ENCODE results near the gene ROBO3. TPM values are rescaled to one million over a fixed set of nuclear protein-coding genes. Genes with fewer than 3 reads are reported as not detected.

The ROBO3 gene
- total RNA-seq, 1 experiment from 2014 or later: 6.6 TPM

DNA sequence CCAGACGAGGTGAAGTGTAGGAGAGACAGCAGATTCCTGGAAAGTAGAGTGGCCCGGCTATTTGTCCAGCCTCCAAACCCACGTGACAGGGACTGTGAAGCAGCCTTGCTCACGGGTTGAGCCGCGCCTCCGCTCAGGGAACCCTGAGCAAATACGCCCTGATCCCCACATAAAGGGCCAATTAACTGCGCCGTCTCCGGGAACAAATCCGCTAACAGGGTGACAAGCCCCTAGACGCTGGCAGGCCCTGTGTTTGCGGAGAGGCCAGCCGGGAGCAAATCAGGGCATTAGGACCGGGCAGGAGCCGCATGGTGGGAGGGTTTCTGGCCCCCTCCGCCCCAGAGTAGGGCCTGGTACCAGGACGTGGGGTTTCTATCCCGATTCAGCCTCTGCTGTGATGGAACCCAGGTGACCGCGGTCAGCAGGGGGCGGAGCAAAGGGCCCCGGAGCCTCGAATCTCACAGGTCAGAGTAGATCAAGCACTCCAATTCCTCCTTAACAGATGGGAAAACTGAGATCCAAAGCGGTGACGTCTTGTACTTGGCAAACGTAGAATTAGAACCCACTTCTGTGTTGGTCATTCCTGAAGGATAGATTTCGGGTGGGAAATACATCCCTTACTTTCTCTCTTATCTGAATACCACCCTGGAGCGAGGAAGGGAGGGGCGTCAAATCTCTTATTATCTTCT lies 2.0 kb upstream of the ROBO3 start:
- H2AFZ ChIP-seq (ENCODE audit: low read length): no peak overlapping the region
- H4K20me1 ChIP-seq (ENCODE audit: insufficient read depth, low read depth, low read length): no peaks in the 10 kb centered on the region
- no peaks in the 10 kb centered on the region for H3K79me2 ChIP-seq (ENCODE audit: low read length)
- no peaks in the 10 kb centered on the region for H3K4me1 ChIP-seq (ENCODE audit: low read length)
- H3K4me3 ChIP-seq (ENCODE audit: low read length): no peak overlapping the region
- no peaks in the 10 kb centered on the region for H3K27me3 ChIP-seq (ENCODE audit: low read length)
- H3K4me2 ChIP-seq (ENCODE audit: low read depth, low read length, poor library complexity, severe bottlenecking): no peak overlapping the region
- no peaks in the 10 kb centered on the region for H3K36me3 ChIP-seq (ENCODE audit: insufficient read depth, low read length)
- DNase-seq: no peak
- H3K9ac ChIP-seq (ENCODE audit: low read length): no peak overlapping the region
- H3K9me2 ChIP-seq (replicated peaks; ENCODE audit: insufficient read depth, low read length): no peaks in the 10 kb centered on the region
- no peaks in the 10 kb centered on the region for H3K9me3 ChIP-seq (ENCODE audit: low read length)
- no peak overlapping the region for H3K27ac ChIP-seq (ENCODE audit: low read length)

DNA sequence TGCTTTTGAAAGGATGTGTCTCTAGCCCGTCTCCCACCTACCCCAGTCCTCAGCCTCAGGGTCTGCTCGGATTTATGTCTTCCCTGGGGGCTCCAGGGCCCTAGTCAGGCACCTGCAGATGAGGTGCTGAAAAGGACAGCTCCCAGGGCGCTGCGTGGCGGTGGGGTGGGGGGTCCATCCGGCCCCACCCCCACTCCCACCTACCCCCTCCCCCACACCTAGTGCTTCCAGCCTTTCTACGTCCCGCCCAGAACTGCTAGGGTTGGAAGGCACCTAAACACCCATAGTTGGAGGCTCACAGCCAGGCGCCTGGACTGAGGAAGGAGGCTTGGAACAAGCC lies 1.4 kb upstream of the ROBO3 start:
- H3K27me3 ChIP-seq (ENCODE audit: low read length): no peaks in the 10 kb centered on the region
- H3K27ac ChIP-seq (ENCODE audit: low read length): no peak overlapping the region
- DNase-seq: no peak

DNA sequence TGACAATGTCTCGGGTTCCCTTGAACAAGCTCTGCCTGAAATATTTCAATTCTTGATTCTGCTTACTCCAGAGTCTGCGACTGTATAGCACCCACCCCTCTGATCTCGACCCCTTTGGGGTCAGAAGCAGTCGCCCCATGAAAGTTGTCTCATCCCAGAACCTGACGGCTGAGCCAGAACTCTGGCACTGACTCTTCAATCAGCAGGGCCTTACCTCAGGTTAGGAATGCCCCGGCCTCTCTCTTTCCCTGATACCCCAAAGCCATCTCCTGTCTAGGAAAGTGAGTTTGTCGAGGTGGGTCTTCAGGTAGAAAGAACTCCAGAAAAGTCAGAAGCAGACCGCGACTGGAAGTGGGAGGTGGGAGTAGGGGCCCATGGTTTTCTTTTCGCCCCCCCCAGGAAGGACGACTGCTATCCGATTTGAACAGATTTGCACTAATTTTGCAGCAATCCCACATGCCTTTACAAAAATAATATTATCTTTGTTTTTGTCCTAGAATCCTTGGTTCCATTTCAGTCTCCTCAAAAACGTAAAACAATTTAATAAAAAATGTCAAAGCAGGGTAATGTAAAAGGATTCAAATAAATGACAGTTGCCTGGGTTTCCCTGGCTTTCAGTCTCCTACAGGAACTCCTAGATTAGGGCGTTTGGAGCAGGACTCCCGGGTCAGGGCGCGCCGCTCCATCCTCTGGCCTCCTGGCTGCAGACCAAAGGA lies 898 bp upstream of the ROBO3 start:
- Histone ChIP-seq H3K4me1 (ENCODE audit: low read length) (no peaks in the 10 kb centered on the region), H4K20me1 (ENCODE audit: insufficient read depth, low read depth, low read length) (no peaks in the 10 kb centered on the region), H3K4me3 (ENCODE audit: low read length) (no peak overlapping the region), H3K4me2 (ENCODE audit: low read depth, low read length, poor library complexity, severe bottlenecking) (no peak overlapping the region), H3K9me3 (ENCODE audit: low read length) (no peaks in the 10 kb centered on the region), H2AFZ (ENCODE audit: low read length) (no peak overlapping the region), H3K27ac (ENCODE audit: low read length) (no peak overlapping the region), H3K79me2 (ENCODE audit: low read length) (no peaks in the 10 kb centered on the region), H3K36me3 (ENCODE audit: insufficient read depth, low read length) (no peaks in the 10 kb centered on the region), H3K9ac (ENCODE audit: low read length) (no peak overlapping the region), H3K9me2 (replicated peaks; ENCODE audit: insufficient read depth, low read length) (no peaks in the 10 kb centered on the region), H3K27me3 (ENCODE audit: low read length) (no peaks in the 10 kb centered on the region)
- DNase-seq: no peak

More for the DNA sequence above, 1.4 kb upstream of the ROBO3 start:
- H3K4me1 ChIP-seq (ENCODE audit: low read length): no peaks in the 10 kb centered on the region
- H3K4me3 ChIP-seq (ENCODE audit: low read length): no peak overlapping the region
- H4K20me1 ChIP-seq (ENCODE audit: insufficient read depth, low read depth, low read length): no peaks in the 10 kb centered on the region
- no peak overlapping the region for H2AFZ ChIP-seq (ENCODE audit: low read length)
- no peaks in the 10 kb centered on the region for H3K9me3 ChIP-seq (ENCODE audit: low read length)
- no peak overlapping the region for H3K9ac ChIP-seq (ENCODE audit: low read length)
- no peaks in the 10 kb centered on the region for H3K9me2 ChIP-seq (replicated peaks; ENCODE audit: insufficient read depth, low read length)
- H3K36me3 ChIP-seq (ENCODE audit: insufficient read depth, low read length): no peaks in the 10 kb centered on the region
- no peaks in the 10 kb centered on the region for H3K79me2 ChIP-seq (ENCODE audit: low read length)
- H3K4me2 ChIP-seq (ENCODE audit: low read depth, low read length, poor library complexity, severe bottlenecking): no peak overlapping the region

GRCh38 chr11:124864892-124865180 lies 396 bp upstream of the ROBO3 start:
- Histone ChIP-seq H3K79me2 (ENCODE audit: low read length) (no peaks in the 10 kb centered on the region), H3K36me3 (ENCODE audit: insufficient read depth, low read length) (no peaks in the 10 kb centered on the region), H3K9ac (ENCODE audit: low read length) (no peak overlapping the region), H3K27me3 (ENCODE audit: low read length) (no peaks in the 10 kb centered on the region), H3K9me2 (replicated peaks; ENCODE audit: insufficient read depth, low read length) (no peaks in the 10 kb centered on the region), H2AFZ (ENCODE audit: low read length) (no peak overlapping the region), H3K4me1 (ENCODE audit: low read length) (no peaks in the 10 kb centered on the region), H3K9me3 (ENCODE audit: low read length) (no peaks in the 10 kb centered on the region), H3K4me3 (ENCODE audit: low read length) (no peak overlapping the region), H3K4me2 (ENCODE audit: low read depth, low read length, poor library complexity, severe bottlenecking) (no peak overlapping the region), H3K27ac (ENCODE audit: low read length) (no peak overlapping the region), H4K20me1 (ENCODE audit: insufficient read depth, low read depth, low read length) (no peaks in the 10 kb centered on the region)
- no peak for DNase-seq

- Histone ChIP-seq H3K79me2 (ENCODE audit: low read length) (no peaks in the 10 kb centered on the region), H3K9me3 (ENCODE audit: low read length) (no peaks in the 10 kb centered on the region), H3K9ac (ENCODE audit: low read length) (no peak overlapping the region), H3K4me3 (ENCODE audit: low read length) (no peak overlapping the region), H3K27ac (ENCODE audit: low read length) (no peak overlapping the region), H3K9me2 (replicated peaks; ENCODE audit: insufficient read depth, low read length) (no peaks in the 10 kb centered on the region), H3K36me3 (ENCODE audit: insufficient read depth, low read length) (no peaks in the 10 kb centered on the region), H3K4me2 (ENCODE audit: low read depth, low read length, poor library complexity, severe bottlenecking) (no peak overlapping the region), H4K20me1 (ENCODE audit: insufficient read depth, low read depth, low read length) (no peaks in the 10 kb centered on the region), H3K4me1 (ENCODE audit: low read length) (no peaks in the 10 kb centered on the region), H3K27me3 (ENCODE audit: low read length) (no peaks in the 10 kb centered on the region), H2AFZ (ENCODE audit: low read length) (no peak overlapping the region)
- DNase-seq: no peak
These were observed 945 bp downstream of the ROBO3 start for GRCh38 chr11:124865902-124866851.

GRCh38 chr11:124867700-124868099 lies 2.5 kb downstream of the ROBO3 start:
- no peak overlapping the region for H3K27ac ChIP-seq (ENCODE audit: low read length)
- no peaks in the 10 kb centered on the region for H3K4me1 ChIP-seq (ENCODE audit: low read length)
- H3K9ac ChIP-seq (ENCODE audit: low read length): no peak overlapping the region
- H4K20me1 ChIP-seq (ENCODE audit: insufficient read depth, low read depth, low read length): no peaks in the 10 kb centered on the region
- no peaks in the 10 kb centered on the region for H3K9me3 ChIP-seq (ENCODE audit: low read length)
- no peaks in the 10 kb centered on the region for H3K79me2 ChIP-seq (ENCODE audit: low read length)
- no peak overlapping the region for H2AFZ ChIP-seq (ENCODE audit: low read length)
- no peaks in the 10 kb centered on the region for H3K9me2 ChIP-seq (replicated peaks; ENCODE audit: insufficient read depth, low read length)
- no peak overlapping the region for H3K4me3 ChIP-seq (ENCODE audit: low read length)
- H3K27me3 ChIP-seq (ENCODE audit: low read length): no peaks in the 10 kb centered on the region
- no peak overlapping the region for H3K4me2 ChIP-seq (ENCODE audit: low read depth, low read length, poor library complexity, severe bottlenecking)
- no peaks in the 10 kb centered on the region for H3K36me3 ChIP-seq (ENCODE audit: insufficient read depth, low read length)
- peak; percentile 49 for DNase-seq

- no peak for DNase-seq
- H3K27me3 ChIP-seq (ENCODE audit: low read length): no peaks in the 10 kb centered on the region
- H3K4me3 ChIP-seq (ENCODE audit: low read length): no peak overlapping the region
These were observed 3.4 kb downstream of the ROBO3 start for GRCh38 chr11:124868331-124869274.

More at GRCh38 chr11:124868331-124869274, 3.4 kb downstream of the ROBO3 start:
- Histone ChIP-seq H3K9me3 (ENCODE audit: low read length) (no peaks in the 10 kb centered on the region), H3K79me2 (ENCODE audit: low read length) (no peaks in the 10 kb centered on the region), H2AFZ (ENCODE audit: low read length) (no peak overlapping the region), H3K9ac (ENCODE audit: low read length) (no peak overlapping the region), H3K4me1 (ENCODE audit: low read length) (no peaks in the 10 kb centered on the region; the same call in 1 of the 2 replicates), H3K4me2 (ENCODE audit: low read depth, low read length, poor library complexity, severe bottlenecking) (no peak overlapping the region), H3K9me2 (replicated peaks; ENCODE audit: insufficient read depth, low read length) (no peaks in the 10 kb centered on the region), H3K27ac (ENCODE audit: low read length) (no peak overlapping the region), H3K36me3 (ENCODE audit: insufficient read depth, low read length) (no peaks in the 10 kb centered on the region), H4K20me1 (ENCODE audit: insufficient read depth, low read depth, low read length) (no peaks in the 10 kb centered on the region)
